Kidney (tissue), 22 donors: ENCODE data around the gene APBB3. TPM values are rescaled to one million over a fixed set of nuclear protein-coding genes. Genes with fewer than 3 reads are reported as not detected.

Experiments
- DNase-seq, 5 donors: peaks; one replicate each; pipeline ENCODE4 v3.0.0-alpha.2; 2013 to 2020
- FAIRE-seq: peaks from 2 replicates; lab custom pipeline; 2012; peaks lifted over from hg19 to GRCh38; lab: Jason Lieb, UNC
- H3K27ac ChIP-seq, 2 donors: one replicate each; pipeline ENCODE4 v1.7.0; 2013; ENCODE audit warnings: low read depth in 2 of 2, low read length in 2 of 2, inconsistent platforms in 1 of 2
- H3K27me3 ChIP-seq: one replicate; pipeline ENCODE4 v1.7.1; 2013; ENCODE audit warnings: low read length, inconsistent platforms; ENCODE audit not compliant: control insufficient read depth, insufficient read depth
- H3K36me3 ChIP-seq, 3 donors: one replicate each; pipeline versions ENCODE4 v1.7.0 to v1.7.1; 2013; ENCODE audit warnings: low read length in 3 of 3, control low read depth in 1 of 3, inconsistent platforms in 1 of 3; ENCODE audit not compliant: insufficient read depth in 3 of 3, control insufficient read depth in 2 of 3
- H3K4me1 ChIP-seq, 3 donors: one replicate each; pipeline versions ENCODE4 v1.7.0 to v1.7.1; 2013; ENCODE audit warnings: low read length in 3 of 3, inconsistent platforms in 1 of 3, low read depth in 1 of 3; ENCODE audit not compliant: control insufficient read depth in 2 of 3, insufficient read depth in 2 of 3
- H3K4me3 ChIP-seq, 3 donors: one replicate each; pipeline versions ENCODE4 v1.7.0 to v1.8.1; 2013; ENCODE audit warnings: low read length in 3 of 3, control low read depth in 1 of 3, inconsistent platforms in 1 of 3
- H3K9ac ChIP-seq, 3 donors: one replicate each; pipeline versions ENCODE4 v1.7.0 to v1.7.1; 2013; ENCODE audit warnings: low read length in 3 of 3, control low read depth in 1 of 3, inconsistent platforms in 1 of 3
- H3K9me3 ChIP-seq, 3 donors: one replicate each; pipeline versions ENCODE4 v1.7.0 to v1.7.1; 2013; ENCODE audit warnings: low read length in 3 of 3, control low read depth in 1 of 3, inconsistent platforms in 1 of 3; ENCODE audit not compliant: control insufficient read depth in 2 of 3, insufficient read depth in 1 of 3
- CTCF ChIP-seq: IDR thresholded peaks from 3 replicates; pipeline ENCODE4 v1.5.1; 2012; ENCODE audit warnings: mild to moderate bottlenecking, moderate library complexity, borderline replicate concordance; ENCODE audit not compliant: insufficient read depth; ENCODE audit errors: extremely low read depth
- intact Hi-C: fragments of 100-400 bp; cut with DNase I; formaldehyde crosslinking; loops from one replicate; pipeline ENCODE4 v1.11.1; 2022
- long read RNA-seq, 10 donors: library from polyadenylated mRNA in 1 of 10; unstranded in 1 of 10; transcript quantifications; one replicate each; pipeline ENCODE4 v2.0.0 and lab custom pipeline, GENCODE V29; 2021 to 2026
- polyA plus RNA-seq: library from polyadenylated mRNA; stranded (reverse); fragments of 350-450 nt; fragmentation: Illumina TruSeq; extraction: RNeasy Lipid Tissue Mini Kit (QIAGEN cat#74804); gene quantifications from one replicate; pipeline ENCODE4 v1.2.3, GENCODE V29; 2014; ENCODE audit warnings: low read depth, low replicate concordance; ENCODE audit not compliant: insufficient read depth
- total RNA-seq: library from RNA; stranded (reverse); fragmentation: NEBNext Ultra II Directional; extraction: Animal tissue kit (Norgen Biotek cat#: 25700); gene quantifications from one replicate; pipeline ENCODE4 v1.2.1, GENCODE V29; 2021
- donor health status: control.
- donor health status: control.
- donor health status: control.
- donor health status: control.
- donor health status: control.
- donor health status: DM: yes; HTN: yes; CAD: no.
- donor health status: Normal renal cell carcinoma (clear cell type).

The APBB3 gene, protein sequence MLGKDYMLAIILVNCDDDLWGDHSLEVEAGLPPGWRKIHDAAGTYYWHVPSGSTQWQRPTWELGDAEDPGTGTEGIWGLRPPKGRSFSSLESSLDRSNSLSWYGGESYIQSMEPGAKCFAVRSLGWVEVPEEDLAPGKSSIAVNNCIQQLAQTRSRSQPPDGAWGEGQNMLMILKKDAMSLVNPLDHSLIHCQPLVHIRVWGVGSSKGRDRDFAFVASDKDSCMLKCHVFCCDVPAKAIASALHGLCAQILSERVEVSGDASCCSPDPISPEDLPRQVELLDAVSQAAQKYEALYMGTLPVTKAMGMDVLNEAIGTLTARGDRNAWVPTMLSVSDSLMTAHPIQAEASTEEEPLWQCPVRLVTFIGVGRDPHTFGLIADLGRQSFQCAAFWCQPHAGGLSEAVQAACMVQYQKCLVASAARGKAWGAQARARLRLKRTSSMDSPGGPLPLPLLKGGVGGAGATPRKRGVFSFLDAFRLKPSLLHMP
- 33.9 TPM for total RNA-seq
- 19.6 TPM for polyA plus RNA-seq
- long read RNA-seq, donor 1, partial matches to known transcripts, result 0 of 6 reads
- long read RNA-seq, donor 1, other reads (novel, unspliced or antisense), result 0 of 6 reads
- long read RNA-seq, donor 2, partial matches to known transcripts, result 0 of 6 reads
- long read RNA-seq, donor 2, other reads (novel, unspliced or antisense), result 0 of 6 reads
- long read RNA-seq, donor 3, partial matches to known transcripts, result 0 of 9 reads
- long read RNA-seq, donor 3, other reads (novel, unspliced or antisense), result 0 of 9 reads
- long read RNA-seq, donor 4, transcript APBB3-221 (8 exons, 2,064 nt), result major isoform, 5 of 24 reads
- long read RNA-seq, donor 4, transcript APBB3-208 (2 exons, 875 nt), result major isoform, 5 of 24 reads
- long read RNA-seq, donor 4, partial matches to known transcripts, result 8 of 24 reads
- long read RNA-seq, donor 4, other reads (novel, unspliced or antisense), result 0 of 24 reads
- long read RNA-seq, donor 5, partial matches to known transcripts, result 0 of 1 reads
- long read RNA-seq, donor 5, other reads (novel, unspliced or antisense), result 0 of 1 reads
- long read RNA-seq, donor 6, partial matches to known transcripts, result 0 of 1 reads
- long read RNA-seq, donor 6, other reads (novel, unspliced or antisense), result 0 of 1 reads
- long read RNA-seq, donor 7, partial matches to known transcripts, result 12 of 21 reads
- long read RNA-seq, donor 7, other reads (novel, unspliced or antisense), result 7 of 21 reads
- long read RNA-seq, donor 8, partial matches to known transcripts, result 0 of 3 reads
- long read RNA-seq, donor 8, other reads (novel, unspliced or antisense), result 0 of 3 reads
- long read RNA-seq, donor 9, partial matches to known transcripts, result 0 of 6 reads
- long read RNA-seq, donor 9, other reads (novel, unspliced or antisense), result 0 of 6 reads
- long read RNA-seq, donor 10, partial matches to known transcripts, result 5 of 14 reads
- long read RNA-seq, donor 10, other reads (novel, unspliced or antisense), result 0 of 14 reads

- intact Hi-C loops, result no loop called here
- H3K27me3 ChIP-seq, result no peaks in the 10 kb centered on the region
- H3K9me3 ChIP-seq, result no peaks in the 10 kb centered on the region
- peak within 1 kb of the TSS; percentile 92 to 96 (median 95) for H3K4me3 ChIP-seq
- DNase-seq (peak; percentile 97 to 99 (median 98)), FAIRE-seq (peak; percentile 66)
- H3K4me1 ChIP-seq, result peaks cover 0 to 31% (median 17%) of the 10 kb centered on the region in 3 donors
- TF ChIP-seq CTCF, result no peak
- H3K36me3 ChIP-seq, result peaks cover 0 to 19% (median 13%) of the 10 kb centered on the region in 3 donors
- H3K9ac ChIP-seq, result peak within 1 kb of the TSS; percentile 84 to 97 (median 88)
- H3K27ac ChIP-seq, result peak within 1 kb of the TSS; percentile 97 to 98
Measured at GRCh38 chr5:140564196-140565023, at the start of gene APBB3, which contains the start of gene SLC35A4. APBB3 (minus strand) TSS chr5:140564598; CDS start chr5:140564245, 353 bp downstream. SLC35A4 (plus strand) TSS chr5:140564828; CDS start chr5:140567170, 2,342 bp downstream.

DNA sequence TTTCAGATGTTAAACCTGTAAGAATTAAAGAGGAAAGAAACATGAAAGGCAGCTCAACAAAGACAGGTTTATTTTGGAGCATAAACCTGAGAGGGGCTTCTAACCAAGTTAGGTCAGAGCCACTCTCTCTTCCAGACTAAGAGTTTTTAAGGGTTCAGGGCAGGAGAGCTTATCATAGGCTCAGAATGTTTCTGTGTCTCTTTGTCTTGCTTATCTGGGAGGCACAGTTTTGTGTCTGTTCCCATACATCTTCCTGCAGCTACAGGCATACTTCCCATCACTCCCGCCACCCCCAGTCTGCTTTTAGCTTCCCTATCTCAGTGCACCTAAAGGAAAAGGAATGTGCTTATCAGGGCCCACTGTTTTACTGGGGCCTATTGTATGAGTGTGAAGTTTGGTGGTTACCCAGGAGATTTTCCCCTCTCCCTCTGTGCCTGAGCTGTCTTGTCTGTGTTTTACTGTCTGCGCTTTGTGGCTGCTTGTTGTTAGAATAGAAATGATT, 46.7 kb upstream of the APBB3 start:
- intact Hi-C loops, result no loop called here
- DNase-seq (no peak), FAIRE-seq (no peak)
- TF ChIP-seq CTCF, result no peak
- Histone ChIP-seq H3K9me3 (no peaks in the 10 kb centered on the region), H3K27me3 (no peaks in the 10 kb centered on the region), H3K36me3 (no peaks in the 10 kb centered on the region), H3K9ac (no peak overlapping the region), H3K4me1 (no peaks in the 10 kb centered on the region), H3K27ac (no peak overlapping the region), H3K4me3 (no peak overlapping the region)
